ENCODE data around the gene EXOC3L4. TPM values are rescaled to one million over a fixed set of nuclear protein-coding genes. Genes with fewer than 3 reads are reported as not detected.

EXOC3L4 gene
- total and polyA plus RNA-seq, 2 donors: 0.79 to 3.2 TPM

DNA sequence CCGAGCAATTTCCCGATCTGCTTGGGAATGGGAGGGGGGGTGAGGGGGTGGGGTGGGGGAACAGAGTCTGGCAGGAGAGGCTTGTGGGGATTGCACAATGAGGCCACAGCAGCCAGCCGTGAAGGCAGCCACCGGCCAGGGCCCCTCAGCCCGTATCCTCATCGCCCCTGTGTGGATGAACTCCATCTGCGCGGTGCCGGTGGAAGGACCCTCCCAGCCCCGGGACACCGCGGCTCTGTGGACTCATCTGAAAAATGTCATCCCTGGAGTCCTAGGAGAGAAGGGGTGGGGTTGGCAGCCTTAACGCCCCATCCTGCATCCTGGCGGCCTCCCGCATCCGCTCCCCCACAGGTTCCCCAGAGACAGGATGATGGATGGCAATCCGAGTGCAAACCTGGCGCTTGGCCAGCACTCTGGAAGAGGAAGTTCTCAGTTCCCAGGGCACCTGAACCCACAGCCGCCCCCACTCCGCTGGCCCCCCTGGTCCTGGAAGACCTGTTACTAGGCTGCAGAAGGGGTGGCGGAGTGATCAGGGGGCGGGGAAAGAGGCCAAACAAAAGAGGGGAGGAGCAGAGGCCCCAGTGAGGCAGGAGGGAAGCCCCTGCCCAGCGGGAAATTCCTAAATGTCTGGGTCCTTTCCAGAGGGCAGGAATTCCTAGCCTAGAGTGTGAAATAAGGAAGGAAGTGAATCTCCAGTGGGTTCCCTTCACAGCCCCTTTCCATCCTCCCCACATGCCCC lies 27.5 kb downstream of the EXOC3L4 start:
- Histone ChIP-seq H3K36me3 (ENCODE audit: insufficient read depth) (no peaks in the 10 kb centered on the region), H3K27ac (ENCODE audit: low read depth) (peak overlapping the region; percentile 91), H3K4me1 (ENCODE audit: insufficient read depth) (peaks cover 3% of the 10 kb centered on the region), H3K4me3 (ENCODE audit: low read depth, low read length) (no peak overlapping the region)
- 15% methylated on average over 23 of the region's 23 CpGs for WGBS
- peak; percentile 87 for DNase-seq (ENCODE audit: extremely low spot score)

DNA sequence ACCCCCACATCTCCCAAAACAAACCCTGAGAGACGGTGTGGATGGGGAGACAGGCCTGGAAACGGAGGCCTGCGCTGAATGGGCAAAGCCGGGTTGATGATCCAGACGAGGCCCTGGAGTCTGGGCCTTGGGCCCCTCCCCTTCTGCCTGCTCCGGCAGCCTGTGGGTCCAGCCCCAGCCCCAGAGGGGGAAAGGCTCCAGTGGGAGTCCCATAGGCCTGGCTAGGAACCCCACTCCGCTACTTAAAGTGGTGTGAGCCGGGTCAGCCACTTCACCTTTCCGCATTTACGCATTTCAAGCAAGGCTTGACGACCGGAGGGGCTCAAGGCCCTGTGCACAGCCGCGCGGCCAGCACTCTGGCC lies 28.0 kb downstream of the EXOC3L4 start:
- Histone ChIP-seq H3K4me1 (ENCODE audit: insufficient read depth) (peaks cover 3% of the 10 kb centered on the region), H3K27ac (ENCODE audit: low read depth) (peak overlapping the region; percentile 91), H3K36me3 (ENCODE audit: insufficient read depth) (no peaks in the 10 kb centered on the region), H3K4me3 (ENCODE audit: low read depth, low read length) (peak overlapping the region; percentile 64)
- DNase-seq (ENCODE audit: extremely low spot score): no peak
- WGBS: 36% methylated on average over 15 of the region's 15 CpGs

DNA sequence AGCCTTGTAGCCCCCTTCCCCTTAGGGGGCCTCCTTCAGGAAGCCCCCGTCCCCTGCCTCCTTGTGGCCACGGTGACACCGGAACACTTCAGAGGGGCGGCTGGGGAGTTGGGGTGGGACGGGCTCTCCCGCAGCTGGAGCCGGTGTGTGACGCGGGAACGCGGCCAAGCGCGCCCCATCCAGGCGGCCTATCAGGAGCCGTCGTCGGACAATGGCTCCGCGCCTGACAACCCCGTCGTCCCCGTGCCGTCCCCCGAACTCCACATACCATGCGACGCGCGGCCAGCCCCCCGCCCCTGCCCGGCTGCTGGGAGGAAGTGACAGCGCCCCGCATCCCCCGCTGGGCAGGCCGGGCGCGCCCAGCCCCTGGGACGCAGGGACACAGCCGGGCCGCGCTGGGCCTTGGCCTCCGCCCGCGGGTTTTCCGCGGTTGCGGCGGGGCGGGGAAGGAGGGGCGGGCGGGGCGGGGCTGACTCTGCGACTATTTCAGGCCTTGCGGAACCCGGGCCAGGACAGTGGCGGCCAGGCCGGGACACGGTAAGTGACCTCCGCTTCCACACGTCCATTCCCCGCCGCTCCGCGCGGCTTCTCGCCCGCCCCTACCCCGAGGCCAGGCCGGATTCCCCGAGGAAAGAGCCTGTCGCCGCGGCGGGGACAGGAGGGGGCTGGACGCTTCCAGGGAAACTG lies 28.6 kb downstream of the EXOC3L4 start, which contains the start of gene TNFAIP2:
TSS of gene TNFAIP2 (plus strand) at position 515 of the 687 bp plus-strand sequence. CDS start 2,997 bp downstream, outside the sequence.
- H3K36me3 ChIP-seq (ENCODE audit: insufficient read depth): no peaks in the 10 kb centered on the region
- H3K4me1 ChIP-seq (ENCODE audit: insufficient read depth): peaks cover 3% of the 10 kb centered on the region
- WGBS: 3% methylated on average over 74 of the region's 74 CpGs
- H3K4me3 ChIP-seq (ENCODE audit: low read depth, low read length): peak within 1 kb of the TSS; percentile 64
- no peak for DNase-seq (ENCODE audit: extremely low spot score)
- H3K27ac ChIP-seq (ENCODE audit: low read depth): peak within 1 kb of the TSS; percentile 91

DNA sequence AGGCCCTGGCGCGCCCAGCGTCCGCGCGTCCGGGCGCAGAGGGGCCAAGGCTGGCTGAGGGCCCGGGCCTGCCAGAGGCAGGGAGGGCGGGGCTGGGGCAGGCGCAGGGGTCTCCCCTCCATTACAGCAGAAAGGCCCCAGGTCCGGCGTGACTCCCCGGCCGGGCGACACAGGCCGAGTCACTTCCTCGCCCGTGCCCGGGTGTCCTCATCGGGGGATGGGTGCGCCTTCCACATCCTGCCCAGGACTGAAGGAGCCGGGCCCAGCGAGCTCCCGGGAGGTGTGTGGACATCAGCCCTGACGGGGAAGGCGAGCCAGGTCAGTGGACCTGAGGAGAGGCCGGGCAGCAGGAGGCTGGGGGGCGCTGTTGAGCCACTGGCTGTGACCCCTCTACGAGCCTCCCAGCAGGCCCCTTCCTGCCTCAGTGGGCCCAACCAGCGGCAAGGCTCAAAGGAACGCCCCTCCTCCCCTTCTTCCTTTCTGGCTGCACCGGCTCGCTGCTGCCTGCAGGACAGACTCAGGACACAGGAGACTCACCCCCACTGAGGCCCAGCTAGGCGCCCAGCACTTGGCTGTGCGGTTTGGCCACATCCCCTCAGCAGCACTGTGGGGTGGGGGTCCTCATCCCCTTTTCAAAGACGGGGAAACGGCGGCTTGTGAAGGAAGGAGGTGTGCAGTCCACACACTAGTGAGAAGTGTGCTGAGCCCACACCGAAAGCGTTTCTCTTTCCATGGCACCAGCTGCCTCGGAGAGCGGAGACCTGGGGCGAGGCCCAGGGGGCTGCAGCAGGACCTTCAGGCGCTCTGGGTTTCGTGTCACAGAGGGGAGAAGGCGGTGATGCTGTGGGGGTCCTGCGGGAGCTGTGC lies 29.3 kb downstream of the EXOC3L4 start:
- peak overlapping the region; percentile 64 for H3K4me3 ChIP-seq (ENCODE audit: low read depth, low read length)
- no peak for DNase-seq (ENCODE audit: extremely low spot score)
- no peaks in the 10 kb centered on the region for H3K36me3 ChIP-seq (ENCODE audit: insufficient read depth)
- 30% methylated on average over 48 of the region's 48 CpGs for WGBS
- H3K27ac ChIP-seq (ENCODE audit: low read depth): peak overlapping the region; percentile 77
- H3K4me1 ChIP-seq (ENCODE audit: insufficient read depth): peaks cover 3% of the 10 kb centered on the region

DNA sequence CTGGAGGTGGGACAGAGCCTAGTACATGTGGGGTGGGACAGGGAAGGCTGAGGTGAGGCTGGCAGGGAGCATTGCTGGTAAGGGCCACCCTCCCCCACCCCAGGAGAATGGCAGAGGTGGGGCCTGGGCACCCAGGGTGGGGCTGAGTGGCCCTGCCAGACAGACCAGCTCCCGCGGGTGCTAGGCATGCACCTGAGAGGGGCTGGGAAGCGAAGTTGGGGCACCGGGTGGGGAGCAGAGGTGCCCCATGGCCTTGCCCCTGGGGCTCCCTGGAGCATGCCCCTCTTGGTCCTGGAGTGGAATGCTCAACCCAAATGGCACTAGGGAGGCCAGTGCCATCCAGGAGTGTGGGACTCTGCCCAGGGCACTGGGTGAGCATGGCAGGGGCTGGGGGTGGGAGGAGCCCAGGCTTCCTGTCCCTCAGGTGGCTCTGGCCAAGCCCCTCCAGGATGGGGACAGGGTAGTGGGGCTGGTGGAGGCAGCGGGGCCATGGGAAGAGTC lies 30.0 kb downstream of the EXOC3L4 start:
- 89% methylated on average over 5 of the region's 5 CpGs for WGBS
- peak overlapping the region; percentile 64 for H3K4me3 ChIP-seq (ENCODE audit: low read depth, low read length)
- no peak for DNase-seq (ENCODE audit: extremely low spot score)
- H3K4me1 ChIP-seq (ENCODE audit: insufficient read depth): peaks cover 3% of the 10 kb centered on the region
- no peaks in the 10 kb centered on the region for H3K36me3 ChIP-seq (ENCODE audit: insufficient read depth)
- peak overlapping the region; percentile 77 for H3K27ac ChIP-seq (ENCODE audit: low read depth)

DNA sequence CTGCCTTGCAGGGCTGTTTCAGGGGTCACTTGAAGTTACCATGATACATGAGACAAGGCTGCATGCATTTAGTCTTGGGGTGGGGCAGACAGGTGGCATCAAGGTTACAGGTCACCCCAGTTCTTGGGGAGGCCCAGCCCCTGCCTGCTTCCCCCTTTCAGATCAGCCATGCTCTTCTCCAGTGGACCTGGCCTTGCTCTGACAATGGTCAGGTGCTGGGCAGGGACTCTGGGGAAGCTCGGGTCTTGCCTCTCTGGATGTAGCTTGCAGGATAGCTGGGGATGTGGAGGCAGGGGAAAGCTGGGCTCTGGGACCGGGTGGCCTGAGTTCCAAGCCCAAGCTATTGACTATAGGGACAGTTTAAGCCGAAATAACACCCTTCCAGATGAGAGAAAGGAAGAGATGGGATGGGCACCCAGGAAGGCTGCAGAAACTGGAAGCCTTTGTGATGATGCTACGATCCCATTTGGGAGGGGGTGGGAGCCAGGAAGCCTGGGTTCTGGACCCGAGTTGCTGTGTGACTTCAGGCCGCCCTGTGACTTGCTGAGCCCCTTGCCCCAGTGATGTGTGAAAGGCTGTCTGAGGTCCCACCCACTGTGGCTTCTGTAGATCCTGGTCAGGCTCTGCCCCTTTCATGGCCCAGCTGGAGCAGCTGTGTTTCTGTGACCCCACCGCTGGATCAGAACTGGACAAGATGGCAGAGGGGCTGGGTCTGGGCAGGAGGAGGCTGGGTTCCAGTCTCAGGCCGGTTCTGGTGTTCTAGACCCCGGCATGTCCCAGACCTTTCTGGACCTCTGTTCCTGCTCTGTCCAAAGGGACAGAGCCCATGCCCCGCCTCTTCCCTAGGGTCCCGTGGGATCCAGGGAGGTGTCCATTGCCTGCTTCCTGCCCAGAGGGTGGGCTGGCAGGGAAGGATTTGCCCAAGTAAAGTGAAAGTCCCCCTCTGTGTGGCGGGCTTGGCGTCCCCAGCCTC lies 30.9 kb downstream of the EXOC3L4 start:
- Histone ChIP-seq H3K36me3 (ENCODE audit: insufficient read depth) (no peaks in the 10 kb centered on the region), H3K27ac (ENCODE audit: low read depth) (no peak overlapping the region), H3K4me3 (ENCODE audit: low read depth, low read length) (no peak overlapping the region), H3K4me1 (ENCODE audit: insufficient read depth) (peaks cover 3% of the 10 kb centered on the region)
- WGBS: 92% methylated on average over 13 of the region's 13 CpGs
- DNase-seq (ENCODE audit: extremely low spot score): no peak

DNA sequence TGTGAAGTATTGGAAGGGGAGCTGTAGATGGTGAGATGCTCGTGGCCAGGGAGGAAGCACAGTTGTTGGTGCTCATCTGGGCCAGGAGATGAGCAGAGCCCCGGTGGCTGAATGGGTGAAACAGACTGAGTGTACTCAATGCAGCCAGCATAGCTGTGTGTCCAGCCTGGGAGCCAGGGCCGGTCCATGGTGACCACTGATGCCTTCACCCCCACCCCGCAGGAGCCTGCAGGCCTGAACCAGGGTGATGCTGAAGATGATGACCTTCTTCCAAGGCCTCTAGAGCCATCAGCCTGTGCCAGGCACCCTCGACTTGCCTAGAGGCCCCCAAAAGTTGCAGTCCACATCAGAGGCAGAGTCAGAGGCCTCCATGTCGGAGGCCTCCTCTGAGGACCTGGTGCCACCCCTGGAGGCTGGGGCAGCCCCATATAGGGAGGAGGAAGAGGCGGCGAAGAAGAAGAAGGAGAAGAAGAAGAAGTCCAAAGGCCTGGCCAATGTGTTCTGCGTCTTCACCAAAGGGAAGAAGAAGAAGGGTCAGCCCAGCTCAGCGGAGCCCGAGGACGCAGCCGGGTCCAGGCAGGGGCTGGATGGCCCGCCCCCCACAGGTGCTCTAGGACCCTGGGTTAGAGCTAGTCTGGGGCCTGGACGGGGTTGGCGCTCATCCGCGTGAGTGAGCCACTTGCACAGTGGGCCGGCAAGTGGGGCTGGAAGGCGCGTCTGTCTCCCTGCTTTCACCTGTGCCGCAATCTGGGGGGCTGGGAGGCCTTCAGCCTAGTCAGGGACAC lies 31.8 kb downstream of the EXOC3L4 start:
- DNase-seq (ENCODE audit: extremely low spot score): no peak
- Histone ChIP-seq H3K27ac (ENCODE audit: low read depth) (peak overlapping the region; percentile 54), H3K4me1 (ENCODE audit: insufficient read depth) (peaks cover 3% of the 10 kb centered on the region), H3K36me3 (ENCODE audit: insufficient read depth) (no peaks in the 10 kb centered on the region), H3K4me3 (ENCODE audit: low read depth, low read length) (no peak overlapping the region)
- 65% methylated on average over 22 of the region's 22 CpGs for WGBS

DNA sequence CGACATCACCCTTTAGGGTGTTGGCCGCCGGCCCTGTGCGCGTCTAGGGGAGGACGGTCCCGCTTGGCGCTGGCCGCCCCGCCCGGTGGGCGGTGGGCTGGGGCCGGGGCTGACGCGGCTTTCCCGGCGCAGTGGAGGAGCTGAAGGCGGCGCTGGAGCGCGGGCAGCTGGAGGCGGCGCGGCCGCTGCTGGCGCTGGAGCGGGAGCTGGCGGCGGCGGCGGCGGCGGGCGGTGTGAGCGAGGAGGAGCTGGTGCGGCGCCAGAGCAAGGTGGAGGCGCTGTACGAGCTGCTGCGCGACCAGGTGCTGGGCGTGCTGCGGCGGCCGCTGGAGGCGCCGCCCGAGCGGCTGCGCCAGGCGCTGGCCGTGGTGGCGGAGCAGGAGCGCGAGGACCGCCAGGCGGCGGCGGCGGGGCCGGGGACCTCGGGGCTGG lies 32.4 kb downstream of the EXOC3L4 start:
- Histone ChIP-seq H3K27ac (ENCODE audit: low read depth) (peak overlapping the region; percentile 54), H3K4me1 (ENCODE audit: insufficient read depth) (peaks cover 3% of the 10 kb centered on the region), H3K36me3 (ENCODE audit: insufficient read depth) (no peaks in the 10 kb centered on the region), H3K4me3 (ENCODE audit: low read depth, low read length) (no peak overlapping the region)
- 26% methylated on average over 62 of the region's 62 CpGs for WGBS
- DNase-seq (ENCODE audit: extremely low spot score): no peak

DNA sequence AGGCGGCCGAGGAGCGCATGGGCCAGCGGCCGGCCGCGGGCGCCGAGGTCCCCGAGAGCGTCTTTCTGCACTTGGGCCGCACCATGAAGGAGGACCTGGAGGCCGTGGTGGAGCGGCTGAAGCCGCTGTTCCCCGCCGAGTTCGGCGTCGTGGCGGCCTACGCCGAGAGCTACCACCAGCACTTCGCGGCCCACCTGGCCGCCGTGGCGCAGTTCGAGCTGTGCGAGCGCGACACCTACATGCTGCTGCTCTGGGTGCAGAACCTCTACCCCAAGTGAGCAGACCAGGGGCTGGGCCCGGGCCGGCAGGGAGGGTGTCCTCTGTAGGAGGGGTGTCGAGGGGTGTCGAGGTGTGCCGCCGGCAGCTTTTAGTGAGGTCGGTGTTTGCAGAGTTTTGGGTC lies 32.8 kb downstream of the EXOC3L4 start:
- Histone ChIP-seq H3K36me3 (ENCODE audit: insufficient read depth) (no peaks in the 10 kb centered on the region), H3K27ac (ENCODE audit: low read depth) (peak overlapping the region; percentile 41), H3K4me1 (ENCODE audit: insufficient read depth) (peaks cover 3% of the 10 kb centered on the region), H3K4me3 (ENCODE audit: low read depth, low read length) (no peak overlapping the region)
- no peak for DNase-seq (ENCODE audit: extremely low spot score)
- WGBS: 53% methylated on average over 39 of the region's 39 CpGs

DNA sequence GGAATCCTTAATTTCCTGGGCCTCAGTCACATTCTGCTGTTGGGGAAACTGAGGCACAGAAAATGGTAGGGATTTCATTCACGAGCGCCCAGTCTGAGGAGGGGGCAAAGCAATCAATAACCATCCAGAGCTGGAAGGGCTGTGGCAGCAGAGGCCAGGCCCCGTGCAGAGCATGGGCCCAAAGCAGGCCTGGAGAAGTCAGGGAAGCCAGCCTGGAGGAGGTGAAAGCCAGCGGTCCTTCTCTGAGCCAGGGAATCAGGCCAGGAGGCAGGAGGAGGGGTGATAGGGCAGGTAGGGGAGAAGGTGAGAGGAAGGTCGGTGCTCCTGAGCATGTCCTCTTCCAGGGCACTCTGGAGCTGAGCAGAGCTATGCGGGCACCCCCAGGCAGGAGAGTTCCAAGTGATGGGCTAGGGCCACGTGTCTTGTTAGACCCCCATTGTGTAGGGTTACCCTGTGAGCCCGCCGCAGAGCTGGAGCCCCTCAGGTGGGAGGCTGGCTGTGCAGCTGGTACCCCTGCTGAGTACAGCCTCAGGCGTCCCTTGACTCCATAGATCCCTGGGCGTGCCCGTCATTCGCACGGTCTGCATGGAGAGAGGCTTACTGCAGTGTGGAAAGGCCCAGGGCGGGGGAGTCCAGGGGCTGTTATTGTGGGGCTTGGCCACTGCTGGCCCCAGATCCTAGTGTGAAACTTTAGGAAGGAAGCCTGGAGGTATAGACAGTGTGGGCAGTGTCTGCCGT lies 33.5 kb downstream of the EXOC3L4 start:
- WGBS: 89% methylated on average over 16 of the region's 16 CpGs
- no peak for DNase-seq (ENCODE audit: extremely low spot score)
- H3K4me1 ChIP-seq (ENCODE audit: insufficient read depth): peaks cover 3% of the 10 kb centered on the region

DNA sequence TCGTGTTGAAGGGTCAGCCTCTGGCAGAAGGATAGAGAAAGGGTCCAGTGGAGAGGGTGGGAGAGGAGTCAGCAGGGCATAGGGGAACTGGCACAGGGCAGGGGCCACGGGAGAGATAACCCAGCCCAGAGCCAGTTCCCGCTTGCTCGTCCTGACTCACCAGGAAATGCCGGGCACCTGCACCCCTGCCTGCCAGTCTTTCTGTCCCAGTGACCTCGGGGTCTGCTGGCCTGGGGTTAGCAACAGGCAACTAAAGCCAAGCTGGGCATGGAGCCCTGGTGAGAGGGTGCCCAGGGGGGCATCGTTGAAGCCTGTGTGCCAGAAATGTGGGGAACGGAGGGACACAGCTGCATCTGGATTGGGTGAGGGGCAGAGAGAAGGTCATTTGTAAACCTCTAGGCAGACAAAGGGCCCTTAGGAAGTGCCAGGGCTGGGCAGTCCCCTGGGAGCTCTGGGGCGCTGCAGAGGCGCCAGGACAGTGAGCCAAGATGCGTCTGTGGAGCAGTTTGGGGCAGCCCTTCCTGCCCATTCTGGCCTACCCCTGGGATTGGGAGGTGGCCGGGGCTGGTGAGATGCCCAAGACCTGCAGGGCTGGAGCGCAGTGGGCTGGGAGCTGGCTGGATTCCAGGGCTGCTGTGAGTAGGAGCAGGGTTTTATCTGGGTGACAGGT lies 34.2 kb downstream of the EXOC3L4 start:
- H3K27ac ChIP-seq (ENCODE audit: low read depth): peak overlapping the region; percentile 24
- no peak overlapping the region for H3K4me3 ChIP-seq (ENCODE audit: low read depth, low read length)
- H3K4me1 ChIP-seq (ENCODE audit: insufficient read depth): peaks cover 3% of the 10 kb centered on the region
- WGBS: 73% methylated on average over 13 of the region's 13 CpGs
- no peaks in the 10 kb centered on the region for H3K36me3 ChIP-seq (ENCODE audit: insufficient read depth)
- no peak for DNase-seq (ENCODE audit: extremely low spot score)

More for the DNA sequence above, 33.5 kb downstream of the EXOC3L4 start:
- Histone ChIP-seq H3K36me3 (ENCODE audit: insufficient read depth) (no peaks in the 10 kb centered on the region), H3K27ac (ENCODE audit: low read depth) (peak overlapping the region; percentile 24), H3K4me3 (ENCODE audit: low read depth, low read length) (no peak overlapping the region)

All from urinary bladder (tissue), 4 donors.